Amniotic epithelial cell (primary cell): ENCODE measurements around the gene KCMF1.
"Not testable (repeated sequence)": the region's sequence is repeated elsewhere in the genome, so short reads cannot be mapped to it uniquely, and the experiment has no call there.

Experiments used
- DNase-seq: peaks from one replicate; pipeline ENCODE4 v3.0.0-alpha.2; 2010; ENCODE audit warnings: low read depth

Gene KCMF1

GRCh38 chr2:84970868-84971509 is at the start of gene KCMF1:
KCMF1 (plus strand) TSS chr2:84971161; CDS start chr2:84971452, 291 bp downstream.
- DNase-seq, result peak; percentile 68

GRCh38 chr2:84923009-84923408 is 48.0 kb upstream of the KCMF1 start:
- no peak for DNase-seq

GRCh38 chr2:84924173-84925106 is 46.5 kb upstream of the KCMF1 start:
- DNase-seq, result peak; percentile 75

- DNase-seq, result no peak
Measured at GRCh38 chr2:84925336-84925723, 45.6 kb upstream of the KCMF1 start.

GRCh38 chr2:84925724-84926376 is 45.1 kb upstream of the KCMF1 start:
- DNase-seq, result peak; percentile 69

- no peak for DNase-seq
Measured at GRCh38 chr2:84927275-84927627, 43.7 kb upstream of the KCMF1 start.

- DNase-seq, result no peak
Measured at GRCh38 chr2:84931384-84931821, 39.6 kb upstream of the KCMF1 start.

- DNase-seq, result peak; percentile 30
Measured at GRCh38 chr2:84938194-84938879, 32.6 kb upstream of the KCMF1 start.

GRCh38 chr2:84939426-84940087 is 31.4 kb upstream of the KCMF1 start:
- DNase-seq, result no peak

- DNase-seq, result no peak
Measured at GRCh38 chr2:84940088-84940470, 30.9 kb upstream of the KCMF1 start.

GRCh38 chr2:84940831-84941412 is 30.0 kb upstream of the KCMF1 start:
- DNase-seq, result no peak

- no peak for DNase-seq
Measured at GRCh38 chr2:84942166-84942565, 28.8 kb upstream of the KCMF1 start.

GRCh38 chr2:84942964-84943421 is 28.0 kb upstream of the KCMF1 start:
- DNase-seq, result peak; percentile 54

GRCh38 chr2:84944295-84944909 is 26.6 kb upstream of the KCMF1 start:
- no peak for DNase-seq

- DNase-seq, result not testable (repeated sequence)
Measured at GRCh38 chr2:84945838-84946203, 25.1 kb upstream of the KCMF1 start.

GRCh38 chr2:84946204-84947009 is 24.6 kb upstream of the KCMF1 start:
- DNase-seq, result peak; percentile 44

- no peak for DNase-seq
Measured at GRCh38 chr2:84947010-84947593, 23.9 kb upstream of the KCMF1 start.

- DNase-seq, result no peak
Measured at GRCh38 chr2:84953535-84953934, 17.4 kb upstream of the KCMF1 start.

- DNase-seq, result no peak
Measured at GRCh38 chr2:84954329-84954728, 16.6 kb upstream of the KCMF1 start.
